ENCODE data around the gene STYXL1.
A peak's percentile ranks its signal among the peaks of the same experiment; 100 is the strongest.

The STYXL1 gene

DNA sequence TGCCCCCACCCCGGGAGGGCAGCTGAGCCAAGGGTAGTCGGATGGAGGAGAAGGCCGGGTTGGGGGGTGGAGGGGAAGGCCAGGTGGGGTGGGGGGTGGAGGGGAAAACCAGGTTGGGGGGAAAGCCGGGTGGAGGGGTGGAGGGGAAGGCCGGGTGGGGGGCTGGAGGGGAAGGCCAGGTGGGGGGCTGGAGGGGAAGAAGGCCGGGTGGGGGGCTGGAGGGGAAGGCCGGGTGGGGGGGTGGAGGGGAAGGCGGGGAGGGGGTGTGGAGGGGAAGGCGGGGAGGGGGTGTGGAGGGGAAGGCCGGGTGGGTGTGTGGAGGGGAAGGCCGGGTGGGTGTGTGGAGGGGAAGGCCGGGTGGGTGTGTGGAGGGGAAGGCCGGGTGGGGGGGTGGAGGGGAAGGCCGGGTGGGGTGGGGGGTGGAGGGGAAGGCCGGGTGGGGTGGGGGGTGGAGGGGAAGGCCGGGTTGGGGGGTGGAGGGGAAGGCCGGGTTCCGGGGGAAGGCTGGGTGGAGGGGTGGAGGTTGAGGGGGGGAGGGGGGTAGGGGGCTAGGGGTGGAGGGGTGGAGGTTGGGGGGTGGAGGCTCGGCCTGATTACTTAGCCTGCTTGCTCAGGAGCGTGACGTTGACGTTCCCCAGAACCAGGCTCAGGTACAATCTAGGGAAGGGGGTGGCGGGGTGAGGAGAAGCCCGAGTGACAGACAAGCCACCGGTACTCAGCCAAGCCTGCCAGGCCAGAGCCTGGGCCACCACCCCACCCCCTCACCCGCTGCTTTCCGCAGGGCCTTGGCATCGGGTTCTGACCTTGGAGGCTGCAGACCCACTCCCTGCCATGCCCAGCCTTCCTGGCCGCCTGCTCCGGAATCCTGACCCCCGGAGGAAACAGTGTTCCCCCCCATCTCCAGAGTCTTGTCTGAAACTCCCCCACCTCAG lies 59.0 kb downstream of the STYXL1 start:
- H3K4me2 ChIP-seq (ENCODE audit: insufficient read depth, low read length, poor library complexity, severe bottlenecking) = no peak overlapping the region
- H3K36me3 ChIP-seq (replicated peaks in 1 of 2; ENCODE audit: control insufficient read depth in 2 of 2, insufficient read depth in 2 of 2, low read length in 2 of 2) = peaks cover 19 to 43% of the 10 kb centered on the region in 2 donors
- no peak overlapping the region for H3K4me3 ChIP-seq (ENCODE audit: low read length in 2 of 2)
- no peak overlapping the region for H3K14ac ChIP-seq (ENCODE audit: low read length)
- H3K27me3 ChIP-seq (ENCODE audit: control insufficient read depth in 3 of 3, insufficient read depth in 3 of 3, low read depth in 1 of 3, low read length in 3 of 3) = no peaks in the 10 kb centered on the region
- no peak for DNase-seq (ENCODE audit: low spot score)
- no peak overlapping the region for H2AFZ ChIP-seq (ENCODE audit: low read length)
- no peak overlapping the region for H4K8ac ChIP-seq (ENCODE audit: low read depth, low read length)
- peak overlapping the region; percentile 94 for H2AK5ac ChIP-seq (ENCODE audit: low read depth, low read length)
- H3K9me3 ChIP-seq (replicated peaks in 1 of 2; ENCODE audit: control insufficient read depth in 2 of 2, insufficient read depth in 1 of 2, low read depth in 1 of 2, low read length in 2 of 2) = no peaks in the 10 kb centered on the region
- peak overlapping the region; percentile 30 for H3K9ac ChIP-seq (ENCODE audit: low read depth, low read length, poor library complexity)
- peak overlapping the region; percentile 31 for H3K23ac ChIP-seq (ENCODE audit: low read depth, low read length, poor library complexity)
- H2BK5ac ChIP-seq (ENCODE audit: low read length) = no peak overlapping the region
- H4K91ac ChIP-seq (ENCODE audit: low read depth, low read length, poor library complexity) = no peak overlapping the region
- no peak overlapping the region for H2BK120ac ChIP-seq (ENCODE audit: low read depth, low read length)
- H2BK12ac ChIP-seq (ENCODE audit: low read length) = no peak overlapping the region
- H3K18ac ChIP-seq (ENCODE audit: low read length) = peak overlapping the region; percentile 74
- H3K4ac ChIP-seq (ENCODE audit: low read length) = no peak overlapping the region
- no peak overlapping the region for H3K27ac ChIP-seq (replicated peaks; ENCODE audit: low read length)
- WGBS, 2 donors (ENCODE audit: extremely low coverage in 2 of 2, insufficient read length in 2 of 2, insufficient replicate concordance in 1 of 2) = no CpG with 5 or more reads among the region's 31 CpGs
- peaks cover 6% of the 10 kb centered on the region for H3K79me1 ChIP-seq (ENCODE audit: low read depth, low read length)
- H2BK15ac ChIP-seq (ENCODE audit: low read length) = peak overlapping the region; percentile 67
- H3K4me1 ChIP-seq (ENCODE audit: control insufficient read depth in 2 of 2, insufficient read depth in 1 of 2, low read depth in 1 of 2, low read length in 2 of 2) = peaks cover 7 to 16% of the 10 kb centered on the region in 2 donors

DNA sequence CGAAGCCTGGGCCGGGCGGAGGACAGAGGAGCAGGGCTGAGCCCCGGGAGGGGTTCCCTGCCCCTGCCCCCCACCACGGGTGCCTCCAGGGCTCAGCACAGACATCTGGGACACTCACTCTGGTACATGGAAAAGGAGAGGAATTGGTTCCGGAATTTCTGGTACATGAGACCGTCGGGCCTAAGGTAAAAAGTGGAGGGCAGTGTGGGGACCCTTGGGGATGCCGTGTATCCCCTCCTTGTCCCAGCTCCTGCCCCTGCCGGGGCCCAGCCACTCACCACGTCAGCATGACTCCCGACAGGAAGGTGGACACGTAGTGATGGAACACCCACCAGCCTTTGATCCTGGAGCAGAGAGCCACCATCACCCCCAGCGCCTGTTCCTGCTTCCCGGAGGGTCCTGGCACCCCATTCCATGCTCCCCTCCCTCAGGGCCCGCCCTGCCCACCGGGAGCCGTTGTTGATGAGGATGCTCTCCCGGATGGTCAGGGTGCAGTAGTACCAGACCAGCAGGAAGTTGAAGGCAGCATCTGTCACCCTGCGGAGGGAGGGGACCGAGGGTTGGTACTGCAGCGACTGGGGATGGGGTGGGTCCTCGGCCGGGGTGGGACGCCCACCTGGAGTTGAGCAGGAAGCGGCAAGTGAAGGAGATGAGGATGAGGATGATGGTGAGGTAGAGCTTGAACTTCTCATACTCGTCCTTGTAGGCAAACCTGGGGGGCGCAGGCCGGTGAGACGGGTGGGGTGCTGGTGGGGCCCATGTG lies 59.8 kb downstream of the STYXL1 start:
- Histone ChIP-seq H4K8ac (ENCODE audit: low read depth, low read length) (peak overlapping the region; percentile 65), H3K79me1 (ENCODE audit: low read depth, low read length) (peaks cover 6% of the 10 kb centered on the region), H3K9me3 (replicated peaks in 1 of 2; ENCODE audit: control insufficient read depth in 2 of 2, insufficient read depth in 1 of 2, low read depth in 1 of 2, low read length in 2 of 2) (no peaks in the 10 kb centered on the region), H3K4ac (ENCODE audit: low read length) (no peak overlapping the region), H3K23ac (ENCODE audit: low read depth, low read length, poor library complexity) (peak overlapping the region; percentile 31), H2AK5ac (ENCODE audit: low read depth, low read length) (no peak overlapping the region), H2BK120ac (ENCODE audit: low read depth, low read length) (no peak overlapping the region), H3K27ac (replicated peaks; ENCODE audit: low read length) (no peak overlapping the region), H3K14ac (ENCODE audit: low read length) (no peak overlapping the region), H2BK12ac (ENCODE audit: low read length) (no peak overlapping the region), H3K36me3 (replicated peaks in 1 of 2; ENCODE audit: control insufficient read depth in 2 of 2, insufficient read depth in 2 of 2, low read length in 2 of 2) (peaks cover 25 to 51% of the 10 kb centered on the region in 2 donors), H3K4me2 (ENCODE audit: insufficient read depth, low read length, poor library complexity, severe bottlenecking) (no peak overlapping the region), H3K18ac (ENCODE audit: low read length) (peak overlapping the region; percentile 17), H3K4me1 (ENCODE audit: control insufficient read depth in 2 of 2, insufficient read depth in 1 of 2, low read depth in 1 of 2, low read length in 2 of 2) (peaks cover 4 to 9% of the 10 kb centered on the region in 2 donors), H3K9ac (ENCODE audit: low read depth, low read length, poor library complexity) (no peak overlapping the region), H2BK15ac (ENCODE audit: low read length) (no peak overlapping the region), H2BK5ac (ENCODE audit: low read length) (peak overlapping the region; percentile 24), H2AFZ (ENCODE audit: low read length) (no peak overlapping the region), H3K4me3 (ENCODE audit: low read length in 2 of 2) (no peak overlapping the region), H4K91ac (ENCODE audit: low read depth, low read length, poor library complexity) (no peak overlapping the region), H3K27me3 (ENCODE audit: control insufficient read depth in 3 of 3, insufficient read depth in 3 of 3, low read depth in 1 of 3, low read length in 3 of 3) (no peaks in the 10 kb centered on the region)
- DNase-seq (ENCODE audit: low spot score) = no peak
- WGBS, 2 donors (ENCODE audit: extremely low coverage in 2 of 2, insufficient read length in 2 of 2, insufficient replicate concordance in 1 of 2) = no CpG with 5 or more reads among the region's 30 CpGs

DNA sequence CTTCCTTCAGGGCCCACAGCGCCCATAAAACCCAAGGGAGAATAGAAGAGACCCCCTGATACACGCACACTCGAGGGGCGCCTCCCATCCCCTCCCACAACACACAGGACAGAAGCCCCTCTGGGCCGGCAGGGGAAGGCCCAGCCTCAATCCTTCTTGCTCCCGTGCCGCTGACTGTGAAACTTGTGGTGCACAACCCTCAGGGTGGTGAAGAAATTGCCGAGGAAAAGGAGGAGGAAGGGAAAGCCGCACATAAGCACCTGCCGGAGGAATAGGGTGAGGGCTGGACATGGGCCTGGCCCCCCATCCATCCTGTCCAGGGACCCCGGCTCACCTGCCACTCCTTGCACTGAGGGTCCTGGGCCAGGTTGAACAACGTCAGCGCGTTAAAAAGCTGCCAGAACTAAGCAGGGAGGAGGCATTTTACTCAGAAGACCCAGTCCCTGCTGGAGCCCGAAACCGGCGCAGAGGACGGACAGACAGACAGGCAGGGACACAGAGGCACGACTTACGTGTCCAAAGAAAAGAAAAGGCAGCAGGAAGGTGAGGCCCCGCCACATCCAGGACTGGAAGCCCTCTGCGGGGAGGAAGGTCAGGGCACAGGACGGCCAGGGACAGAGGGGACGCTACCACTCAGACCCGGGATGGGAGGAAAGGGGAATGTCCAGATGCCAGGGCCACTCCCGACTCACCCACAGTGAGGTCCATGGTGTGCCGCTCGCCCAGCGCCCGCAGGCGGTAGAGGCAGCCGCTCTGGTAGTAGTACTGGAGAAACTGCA lies 60.6 kb downstream of the STYXL1 start:
- Histone ChIP-seq H3K9me3 (replicated peaks in 1 of 2; ENCODE audit: control insufficient read depth in 2 of 2, insufficient read depth in 1 of 2, low read depth in 1 of 2, low read length in 2 of 2) (no peaks in the 10 kb centered on the region), H3K4me3 (ENCODE audit: low read length in 2 of 2) (no peak overlapping the region), H4K91ac (ENCODE audit: low read depth, low read length, poor library complexity) (no peak overlapping the region), H2AFZ (ENCODE audit: low read length) (no peak overlapping the region), H3K79me1 (ENCODE audit: low read depth, low read length) (peaks cover 6% of the 10 kb centered on the region), H3K4me2 (ENCODE audit: insufficient read depth, low read length, poor library complexity, severe bottlenecking) (no peak overlapping the region), H3K4me1 (ENCODE audit: control insufficient read depth in 2 of 2, insufficient read depth in 1 of 2, low read depth in 1 of 2, low read length in 2 of 2) (peaks cover 4 to 9% of the 10 kb centered on the region in 2 donors), H3K27me3 (ENCODE audit: control insufficient read depth in 3 of 3, insufficient read depth in 3 of 3, low read depth in 1 of 3, low read length in 3 of 3) (no peaks in the 10 kb centered on the region), H2BK12ac (ENCODE audit: low read length) (no peak overlapping the region), H2BK5ac (ENCODE audit: low read length) (peak overlapping the region; percentile 24), H4K8ac (ENCODE audit: low read depth, low read length) (no peak overlapping the region), H3K18ac (ENCODE audit: low read length) (peak overlapping the region; percentile 17), H3K36me3 (replicated peaks in 1 of 2; ENCODE audit: control insufficient read depth in 2 of 2, insufficient read depth in 2 of 2, low read length in 2 of 2) (peaks cover 30 to 58% of the 10 kb centered on the region in 2 donors), H3K27ac (replicated peaks; ENCODE audit: low read length) (no peak overlapping the region), H3K14ac (ENCODE audit: low read length) (no peak overlapping the region), H2AK5ac (ENCODE audit: low read depth, low read length) (no peak overlapping the region), H3K9ac (ENCODE audit: low read depth, low read length, poor library complexity) (peak overlapping the region; percentile 44), H3K4ac (ENCODE audit: low read length) (no peak overlapping the region), H2BK120ac (ENCODE audit: low read depth, low read length) (no peak overlapping the region), H2BK15ac (ENCODE audit: low read length) (no peak overlapping the region), H3K23ac (ENCODE audit: low read depth, low read length, poor library complexity) (no peak overlapping the region)
- no peak for DNase-seq (ENCODE audit: low spot score)
- no CpG with 5 or more reads among the region's 32 CpGs for WGBS, 2 donors (ENCODE audit: extremely low coverage in 2 of 2, insufficient read length in 2 of 2, insufficient replicate concordance in 1 of 2)
